Measurements from ENCODE around the gene SNHG17. TPM values are rescaled to one million over a fixed set of nuclear protein-coding genes. Genes with fewer than 3 reads are reported as not detected.

The SNHG17 gene
- total and polyA plus RNA-seq, 9 of the 15 experiments (the other 6 are each of a cell fraction or from before 2014, with no cell fraction given) = 29.8 to 106 (median 57.7) TPM

DNA sequence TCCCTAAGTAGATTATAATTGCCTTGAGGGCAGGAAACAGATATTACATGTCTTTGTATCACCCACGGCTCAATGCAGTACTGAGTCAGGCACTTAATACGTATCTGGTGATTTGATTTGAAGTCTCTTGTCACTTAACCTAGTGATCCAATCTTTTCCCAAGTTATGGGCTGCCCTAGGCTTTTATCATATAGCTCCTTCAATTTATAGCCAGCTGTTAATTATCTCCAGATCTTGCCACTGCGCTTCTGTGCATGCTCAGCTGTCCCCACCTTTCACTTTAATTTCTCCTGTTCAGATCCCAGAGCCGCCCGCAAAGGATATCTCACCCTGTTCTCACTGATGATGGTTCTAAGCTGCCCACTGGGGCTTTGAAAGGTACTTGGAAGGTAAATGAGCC is 41.9 kb downstream of the SNHG17 start (continued):
- no peak for TF ChIP-seq RBM15 (IDR thresholded peaks at IDR 0.05; ENCODE audit: insufficient read depth, low read length)
- TF ChIP-seq, protein P1, sequence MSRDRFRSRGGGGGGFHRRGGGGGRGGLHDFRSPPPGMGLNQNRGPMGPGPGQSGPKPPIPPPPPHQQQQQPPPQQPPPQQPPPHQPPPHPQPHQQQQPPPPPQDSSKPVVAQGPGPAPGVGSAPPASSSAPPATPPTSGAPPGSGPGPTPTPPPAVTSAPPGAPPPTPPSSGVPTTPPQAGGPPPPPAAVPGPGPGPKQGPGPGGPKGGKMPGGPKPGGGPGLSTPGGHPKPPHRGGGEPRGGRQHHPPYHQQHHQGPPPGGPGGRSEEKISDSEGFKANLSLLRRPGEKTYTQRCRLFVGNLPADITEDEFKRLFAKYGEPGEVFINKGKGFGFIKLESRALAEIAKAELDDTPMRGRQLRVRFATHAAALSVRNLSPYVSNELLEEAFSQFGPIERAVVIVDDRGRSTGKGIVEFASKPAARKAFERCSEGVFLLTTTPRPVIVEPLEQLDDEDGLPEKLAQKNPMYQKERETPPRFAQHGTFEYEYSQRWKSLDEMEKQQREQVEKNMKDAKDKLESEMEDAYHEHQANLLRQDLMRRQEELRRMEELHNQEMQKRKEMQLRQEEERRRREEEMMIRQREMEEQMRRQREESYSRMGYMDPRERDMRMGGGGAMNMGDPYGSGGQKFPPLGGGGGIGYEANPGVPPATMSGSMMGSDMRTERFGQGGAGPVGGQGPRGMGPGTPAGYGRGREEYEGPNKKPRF (IDR thresholded peaks at IDR 0.05; ENCODE audit: low read depth, low read length) = no peak
- TF ChIP-seq MECOM (CRISPR knock-in tag; IDR thresholded peaks at IDR 0.05) = no peak
- TF ChIP-seq L3MBTL2 (IDR thresholded peaks at IDR 0.05) = no peak
- TF ChIP-seq POLR2B (IDR thresholded peaks at IDR 0.05; ENCODE audit: low read depth, partially characterized antibody) = no peak

DNA sequence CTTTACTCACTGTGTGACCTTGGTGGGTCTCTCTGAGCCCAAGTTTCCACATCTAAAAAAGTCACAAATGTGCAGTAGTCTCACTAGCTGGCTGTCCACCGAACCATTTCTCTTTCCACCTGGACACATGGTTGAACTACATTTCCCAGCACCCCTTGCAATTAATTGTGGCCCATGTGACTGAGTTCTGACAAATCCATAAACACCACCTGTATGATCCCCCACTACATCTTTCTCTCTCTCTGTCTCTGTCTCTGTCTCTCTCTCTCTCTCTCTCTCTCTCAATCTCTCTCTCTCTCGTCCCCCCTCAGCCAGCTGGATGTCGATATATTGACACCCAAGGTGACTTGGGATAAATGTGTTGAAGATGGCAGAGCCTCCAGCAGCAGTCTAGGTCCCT is 42.8 kb downstream of the SNHG17 start:
- H3K4me2 ChIP-seq (ENCODE audit: insufficient read depth, low read length) = no peak overlapping the region
- no peak overlapping the region for H3K9ac ChIP-seq (ENCODE audit: insufficient read depth in 1 of 2, low read depth in 2 of 2, low read length in 2 of 2)
- POLR2A ChIA-PET = interaction anchor here (0.8 kb wide), 1 partner anchor 29 kb away, joined by 3 read pairs; no protein-coding TSS in a partner anchor
- DNase-seq (ENCODE audit: extremely low read depth in 1 of 4, low spot score in 3 of 4) = peak in 3 of 4 experiments; percentile 24 to 32 (median 27)
- CTCF ChIA-PET (ENCODE audit: low intra/inter-chr PET ratio) = no interaction called here
- H3K27ac ChIP-seq (ENCODE audit: extremely low read depth, low read depth, low read length) = no peak overlapping the region
- H3K4me3 ChIP-seq = no peak overlapping the region
- no peak overlapping the region; the same call in none of the 2 replicates for H2AFZ ChIP-seq (ENCODE audit: low read depth, low read length)
- intact Hi-C loops (cut with micrococcal nuclease) = no loop called here
- no peaks in the 10 kb centered on the region for H3K9me3 ChIP-seq (replicated peaks; ENCODE audit: control insufficient read depth, insufficient read depth, low read depth, low read length)
- ATAC-seq = peak; percentile 87
- peaks cover 0 to 22% of the 10 kb centered on the region in 2 experiments; a peak in 2 of 5 replicates for H3K27me3 ChIP-seq (ENCODE audit: control insufficient read depth in 2 of 2, insufficient read depth in 2 of 2, low read length in 2 of 2)
- no peaks in the 10 kb centered on the region; a peak in 1 of 5 replicates for H3K4me1 ChIP-seq (replicated peaks in 1 of 2; ENCODE audit: control insufficient read depth in 2 of 2, insufficient read depth in 2 of 2, low read length in 2 of 2)
- peak; percentile 85 for FAIRE-seq
- H3K9me1 ChIP-seq (ENCODE audit: control insufficient read depth, insufficient read depth, low read length) = no peaks in the 10 kb centered on the region
- no TSS peak for BruUV-seq (replicated peaks)
- H4K20me1 ChIP-seq (replicated peaks; ENCODE audit: control insufficient read depth, insufficient read depth, low read length) = no peaks in the 10 kb centered on the region
- no peaks in the 10 kb centered on the region for H3K79me2 ChIP-seq (ENCODE audit: control insufficient read depth, insufficient read depth, low read length)
- WGBS (ENCODE audit: insufficient coverage, low coverage, missing lambda C conversion rate) = 3% methylated on average over 2 of the region's 3 CpGs
- in situ Hi-C loops (cut with MboI) = no loop called here
- H3K36me3 ChIP-seq (ENCODE audit: control insufficient read depth, insufficient read depth, low read length) = no peaks in the 10 kb centered on the region
- TF ChIP-seq, protein P2, sequence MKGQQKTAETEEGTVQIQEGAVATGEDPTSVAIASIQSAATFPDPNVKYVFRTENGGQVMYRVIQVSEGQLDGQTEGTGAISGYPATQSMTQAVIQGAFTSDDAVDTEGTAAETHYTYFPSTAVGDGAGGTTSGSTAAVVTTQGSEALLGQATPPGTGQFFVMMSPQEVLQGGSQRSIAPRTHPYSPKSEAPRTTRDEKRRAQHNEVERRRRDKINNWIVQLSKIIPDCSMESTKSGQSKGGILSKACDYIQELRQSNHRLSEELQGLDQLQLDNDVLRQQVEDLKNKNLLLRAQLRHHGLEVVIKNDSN (CRISPR knock-in tag; IDR thresholded peaks at IDR 0.05) = peak; percentile 93
- TF ChIP-seq RAD51 (IDR thresholded peaks at IDR 0.05; ENCODE audit: borderline replicate concordance, low read depth) (peak; percentile 88), ARNT (IDR thresholded peaks at IDR 0.05) (no peak), POLR3G (IDR thresholded peaks at IDR 0.05; ENCODE audit: extremely low read depth, insufficient read length, insufficient replicate concordance) (no peak), PHF8 (IDR thresholded peaks at IDR 0.05; ENCODE audit: borderline replicate concordance, low read length) (no peak), BACH1 (tag; IDR thresholded peaks at IDR 0.05) (no peak), CBX8 (IDR thresholded peaks at IDR 0.05; ENCODE audit: borderline replicate concordance, extremely low read depth, low read depth, low read length, poor library complexity, severe bottlenecking) (no peak), GATAD2B (IDR thresholded peaks at IDR 0.05; ENCODE audit: borderline replicate concordance) (no peak)
- TF ChIP-seq, protein P3, sequence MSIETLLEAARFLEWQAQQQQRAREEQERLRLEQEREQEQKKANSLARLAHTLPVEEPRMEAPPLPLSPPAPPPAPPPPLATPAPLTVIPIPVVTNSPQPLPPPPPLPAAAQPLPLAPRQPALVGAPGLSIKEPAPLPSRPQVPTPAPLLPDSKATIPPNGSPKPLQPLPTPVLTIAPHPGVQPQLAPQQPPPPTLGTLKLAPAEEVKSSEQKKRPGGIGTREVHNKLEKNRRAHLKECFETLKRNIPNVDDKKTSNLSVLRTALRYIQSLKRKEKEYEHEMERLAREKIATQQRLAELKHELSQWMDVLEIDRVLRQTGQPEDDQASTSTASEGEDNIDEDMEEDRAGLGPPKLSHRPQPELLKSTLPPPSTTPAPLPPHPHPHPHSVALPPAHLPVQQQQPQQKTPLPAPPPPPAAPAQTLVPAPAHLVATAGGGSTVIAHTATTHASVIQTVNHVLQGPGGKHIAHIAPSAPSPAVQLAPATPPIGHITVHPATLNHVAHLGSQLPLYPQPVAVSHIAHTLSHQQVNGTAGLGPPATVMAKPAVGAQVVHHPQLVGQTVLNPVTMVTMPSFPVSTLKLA (conservative IDR thresholded peaks at IDR 0.05) = no peak
- TF ChIP-seq, protein P4, sequence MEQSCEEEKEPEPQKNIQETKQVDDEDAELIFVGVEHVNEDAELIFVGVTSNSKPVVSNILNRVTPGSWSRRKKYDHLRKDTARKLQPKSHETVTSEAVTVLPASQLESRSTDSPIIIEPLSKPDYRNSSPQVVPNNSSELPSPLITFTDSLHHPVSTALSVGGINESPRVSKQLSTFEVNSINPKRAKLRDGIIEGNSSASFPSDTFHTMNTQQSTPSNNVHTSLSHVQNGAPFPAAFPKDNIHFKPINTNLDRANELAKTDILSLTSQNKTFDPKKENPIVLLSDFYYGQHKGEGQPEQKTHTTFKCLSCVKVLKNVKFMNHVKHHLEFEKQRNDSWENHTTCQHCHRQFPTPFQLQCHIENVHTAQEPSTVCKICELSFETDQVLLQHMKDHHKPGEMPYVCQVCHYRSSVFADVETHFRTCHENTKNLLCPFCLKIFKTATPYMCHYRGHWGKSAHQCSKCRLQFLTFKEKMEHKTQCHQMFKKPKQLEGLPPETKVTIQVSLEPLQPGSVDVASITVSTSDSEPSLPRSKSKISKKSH (CRISPR knock-in tag; IDR thresholded peaks at IDR 0.05) = no peak

All from K562 (cell line).